GM19438 (cell line): Measurements from ENCODE around the gene KRTAP19-2.
"Not testable (repeated sequence)": the region's sequence is repeated elsewhere in the genome, so short reads cannot be mapped to it uniquely, and the experiment has no call there.

Experiments used
- ATAC-seq: cut with Tn5 transposase; IDR thresholded peaks from one replicate; pipeline ENCODE4 v1.9.1; 2021; ENCODE audit warnings: low read depth; ENCODE audit not compliant: unreplicated experiment

The KRTAP19-2 gene, protein sequence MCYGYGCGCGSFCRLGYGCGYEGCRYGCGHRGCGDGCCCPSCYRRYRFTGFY

DNA sequence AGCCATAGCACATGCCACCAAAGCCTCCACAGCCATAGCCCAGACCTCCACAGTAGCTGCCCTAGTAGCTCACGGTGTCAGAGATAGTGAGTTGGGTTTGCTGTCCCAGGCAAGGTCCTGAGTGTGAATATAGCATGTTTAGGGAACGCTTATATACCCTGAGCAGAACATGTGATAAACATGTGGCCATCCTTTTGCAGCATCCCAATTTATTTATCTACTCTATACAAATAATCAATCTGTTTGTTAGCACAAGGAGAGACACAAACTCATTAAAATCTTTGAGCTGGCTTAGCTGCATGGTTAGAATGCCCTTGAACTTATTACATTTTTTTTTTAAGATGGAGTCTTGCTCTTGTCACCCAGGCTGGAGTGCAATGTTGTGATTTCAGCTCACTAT lies at the start of gene KRTAP19-2:
KRTAP19-2 (minus strand) TSS at position 101 of the 400 bp plus-strand sequence; CDS start at position 13, 88 bp downstream.
- ATAC-seq, result no peak

DNA sequence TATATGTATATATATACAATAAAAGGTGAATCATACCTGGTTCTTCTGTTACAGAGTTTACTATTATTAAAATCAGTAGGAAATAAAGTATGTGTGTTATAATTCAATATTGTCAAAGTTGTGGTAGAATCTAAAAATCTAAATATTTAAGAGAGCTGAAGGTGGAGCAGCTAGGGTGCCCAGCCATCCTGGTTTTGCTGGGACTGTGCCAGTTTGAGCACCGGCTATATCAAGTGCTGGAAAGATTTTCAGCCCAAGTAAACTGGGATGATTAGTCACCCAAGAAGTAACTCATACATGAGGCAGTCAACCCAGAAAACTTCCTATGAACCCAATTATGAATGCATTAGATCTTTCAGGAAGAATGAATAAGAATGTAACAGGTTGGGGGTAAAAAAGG lies 31.6 kb upstream of the KRTAP19-2 start:
- ATAC-seq, result no peak

DNA sequence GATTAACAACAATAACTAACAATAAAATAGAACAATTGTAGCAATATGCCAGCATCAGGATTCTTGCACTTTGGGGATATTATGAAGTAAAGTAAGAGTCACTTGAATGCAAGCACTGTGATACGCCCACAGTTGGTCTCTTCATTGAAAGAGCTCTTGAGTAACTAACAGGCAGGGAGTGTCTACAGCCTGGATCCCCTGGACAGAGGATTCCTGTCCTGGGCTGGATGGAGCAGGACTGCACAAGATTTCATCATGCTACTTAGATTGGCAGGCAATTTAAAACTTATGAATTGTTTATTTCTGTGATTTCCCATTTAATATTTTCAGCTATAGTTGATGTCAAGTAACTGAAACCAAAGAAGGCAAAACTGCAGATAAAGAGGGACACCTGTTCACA lies 28.4 kb upstream of the KRTAP19-2 start:
- no peak for ATAC-seq

DNA sequence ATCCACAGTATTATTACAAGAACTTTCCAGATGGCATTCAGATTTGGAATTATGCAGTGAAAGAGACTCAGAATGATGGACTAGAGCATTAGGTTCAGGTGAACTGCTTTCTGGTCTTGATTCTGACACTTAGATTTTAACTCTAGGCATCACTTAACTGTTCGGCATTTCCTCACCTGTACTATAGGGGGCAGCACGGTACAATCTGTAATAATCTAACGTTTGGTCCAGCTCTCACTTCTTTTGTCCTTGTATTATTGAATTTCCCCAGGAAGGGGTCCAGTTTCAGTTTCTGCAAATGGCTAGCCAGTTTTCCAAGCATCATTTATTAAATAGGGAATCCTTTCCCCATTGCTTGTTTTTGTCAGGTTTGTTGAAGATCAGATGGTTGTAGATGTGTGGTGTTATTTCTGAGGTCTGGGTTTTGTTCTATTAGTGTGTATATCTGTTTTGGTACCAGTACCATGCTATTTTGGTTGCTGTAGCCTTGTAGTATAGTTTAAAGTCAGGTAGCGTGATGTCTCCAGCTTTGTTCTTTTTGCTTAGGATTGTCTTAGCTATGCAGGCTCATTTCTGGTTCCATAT lies 18.5 kb upstream of the KRTAP19-2 start:
- not testable (repeated sequence) for ATAC-seq

DNA sequence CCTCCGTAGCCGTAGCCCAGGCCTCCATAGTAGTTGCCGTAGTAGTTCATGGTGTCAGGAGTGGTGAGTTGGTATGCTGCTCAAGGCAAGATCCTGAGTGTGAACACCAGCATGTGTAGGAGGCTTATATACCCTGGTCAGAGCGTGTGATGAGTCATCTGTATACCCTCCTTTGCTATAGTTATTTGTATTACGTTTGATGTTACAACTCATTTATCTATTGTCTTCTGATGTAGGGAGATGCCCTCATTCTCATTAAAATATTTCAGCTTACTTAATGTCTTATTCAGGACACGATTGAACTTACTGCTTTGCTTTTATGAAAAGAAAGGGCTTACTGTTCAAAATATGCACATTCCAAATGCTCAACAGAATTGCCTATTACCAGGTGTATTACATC lies 14.8 kb upstream of the KRTAP19-2 start, which contains the start of gene KRTAP19-5:
KRTAP19-5 (minus strand) TSS at position 101 of the 400 bp plus-strand sequence; CDS start at position 50, 51 bp downstream.
- no peak for ATAC-seq

DNA sequence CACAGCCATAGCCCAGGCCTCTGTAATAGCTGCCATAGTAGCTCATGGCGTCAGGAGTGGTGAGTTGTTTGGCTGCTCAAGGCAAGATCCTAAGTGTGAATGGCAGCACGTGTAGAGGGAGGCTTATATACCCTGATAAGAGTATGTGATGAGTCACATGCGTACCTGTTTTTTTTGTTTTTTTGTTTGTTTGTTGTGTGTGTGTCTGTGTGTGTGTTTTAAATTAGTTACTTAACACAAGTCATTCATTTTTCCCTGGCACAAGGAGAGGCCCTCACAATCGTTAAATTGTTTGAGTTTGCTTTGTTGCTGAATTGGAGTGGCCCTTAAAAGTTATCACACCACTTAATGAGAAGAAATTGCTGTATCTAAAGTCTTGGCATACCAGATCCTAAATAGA lies 9.8 kb upstream of the KRTAP19-2 start, which contains the start of gene KRTAP19-4:
KRTAP19-4 (minus strand) TSS at position 101 of the 400 bp plus-strand sequence; CDS start at position 46, 55 bp downstream.
- ATAC-seq, result no peak

DNA sequence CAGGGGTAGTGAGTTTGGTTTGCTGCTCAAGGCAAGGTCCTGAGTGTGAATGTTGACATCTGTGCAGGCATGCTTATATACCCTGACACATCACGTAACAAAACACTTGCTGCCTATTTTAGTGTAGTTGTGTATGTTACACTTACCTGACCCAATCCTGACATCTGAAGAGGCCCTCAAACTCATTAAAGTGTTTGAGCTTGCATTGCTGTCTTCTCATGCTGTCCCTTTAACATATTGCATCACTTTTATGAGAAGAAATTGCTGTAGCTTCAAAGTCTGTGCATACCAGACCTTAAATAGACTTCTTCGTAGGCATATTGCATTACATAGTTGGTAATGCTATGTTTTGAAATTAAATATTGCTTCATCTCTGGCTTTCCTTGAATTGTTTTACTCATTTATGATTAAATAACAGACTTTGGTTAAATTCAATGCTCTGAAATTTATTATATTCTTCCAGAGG lies 4.8 kb upstream of the KRTAP19-2 start, which contains the start of gene KRTAP19-3:
KRTAP19-3 (minus strand) TSS at position 51 of the 466 bp plus-strand sequence. CDS start 56 bp downstream, outside the sequence.
- ATAC-seq, result no peak

DNA sequence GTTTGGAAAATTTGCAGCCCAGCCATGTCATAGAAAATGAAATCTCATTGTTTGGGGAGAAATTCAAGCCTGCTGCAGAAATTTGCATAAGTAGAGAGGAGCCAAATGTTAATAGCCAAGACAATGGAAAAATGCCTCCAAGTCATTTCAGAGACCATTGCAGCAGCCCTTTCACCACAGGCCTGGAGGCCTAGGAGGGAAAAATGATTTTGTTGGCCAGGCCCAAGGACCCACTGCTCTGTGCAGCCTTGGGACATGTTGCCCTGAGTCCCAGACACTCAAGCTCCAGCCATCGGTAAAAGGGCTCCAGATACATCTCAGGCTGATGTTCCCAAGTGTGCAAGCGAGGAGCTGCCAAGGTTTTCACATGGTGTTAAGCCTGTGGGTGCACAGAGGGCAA lies 1.1 kb downstream of the KRTAP19-2 start:
- ATAC-seq, result no peak

DNA sequence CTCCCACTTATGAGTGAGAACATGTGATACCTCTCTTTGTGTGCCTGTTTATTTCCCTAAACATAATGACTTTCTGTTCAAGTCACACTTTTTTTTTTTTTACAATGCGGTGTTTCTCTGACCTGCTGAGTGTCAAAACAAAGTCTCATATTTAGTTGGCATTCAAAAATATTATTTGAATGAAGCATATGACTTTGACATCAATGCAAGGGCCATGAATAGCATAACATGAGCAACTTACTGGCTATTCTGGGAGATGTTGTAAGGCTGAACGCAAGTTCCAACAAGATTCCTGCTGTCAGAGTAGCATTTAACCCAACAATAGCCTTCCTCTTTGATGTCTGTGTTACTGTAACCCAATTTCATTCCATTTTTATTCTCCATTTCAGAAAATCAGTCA lies 5.1 kb downstream of the KRTAP19-2 start:
- no peak for ATAC-seq

DNA sequence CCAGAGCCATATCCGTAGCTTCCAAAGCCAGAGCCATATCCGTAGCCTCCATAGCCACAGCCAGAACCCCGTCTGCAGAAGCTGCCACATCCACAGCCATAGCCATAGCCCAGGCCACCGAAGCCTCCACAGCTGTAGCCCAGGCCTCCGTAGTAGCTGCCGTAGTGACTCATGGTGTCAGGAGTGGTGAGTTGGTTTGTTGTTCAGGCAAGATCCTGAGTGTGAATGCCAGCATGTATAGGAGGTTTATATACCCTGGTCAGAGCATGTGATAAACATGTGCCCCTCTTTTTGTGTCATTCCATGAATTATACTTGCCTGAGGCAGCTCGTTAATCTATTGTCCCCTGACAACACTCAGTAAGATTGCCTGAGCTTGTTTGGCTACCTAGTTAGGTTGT lies 7.1 kb downstream of the KRTAP19-2 start, which contains the start of gene KRTAP19-1:
KRTAP19-1 (minus strand) TSS at position 223 of the 400 bp plus-strand sequence; CDS start at position 173, 50 bp downstream.
- ATAC-seq, result no peak

DNA sequence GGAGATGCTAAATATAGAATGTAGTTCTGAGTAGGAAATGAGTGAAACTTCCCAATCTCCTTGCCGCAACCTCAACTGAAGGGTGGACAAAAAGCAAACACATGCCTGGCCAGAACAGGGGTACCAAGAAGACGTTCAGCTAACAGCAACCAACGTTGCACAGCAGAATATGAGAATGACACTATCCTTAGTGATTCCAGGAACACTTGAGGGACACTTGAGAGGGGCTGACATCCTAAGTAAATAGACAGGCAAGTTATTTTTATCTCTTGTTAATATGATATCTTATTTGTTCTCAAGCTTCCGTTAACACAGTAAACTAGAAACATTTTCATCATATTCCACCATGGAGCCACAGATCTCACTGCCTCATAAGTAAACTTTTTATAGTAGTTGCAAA lies 8.0 kb downstream of the KRTAP19-2 start:
- no peak for ATAC-seq

DNA sequence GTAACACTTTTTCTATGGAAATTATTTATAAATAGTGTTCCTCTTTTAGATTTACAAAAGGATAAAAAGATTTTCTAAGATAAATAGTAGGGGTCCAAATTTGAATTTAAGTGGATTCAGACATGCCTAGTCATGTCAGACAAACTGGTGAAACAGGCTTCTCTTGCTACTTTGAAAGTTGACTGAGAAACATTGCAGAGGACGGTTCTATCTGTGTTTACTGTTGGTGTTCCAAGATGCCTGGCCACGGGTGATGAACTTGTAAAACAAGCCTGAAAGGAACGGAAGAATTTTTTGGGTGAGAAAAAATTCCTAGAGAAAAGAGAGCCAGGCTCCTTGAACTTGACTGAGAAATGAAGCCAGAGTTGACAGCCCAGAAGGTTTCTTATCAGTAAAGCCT lies 9.2 kb downstream of the KRTAP19-2 start:
- no peak for ATAC-seq

DNA sequence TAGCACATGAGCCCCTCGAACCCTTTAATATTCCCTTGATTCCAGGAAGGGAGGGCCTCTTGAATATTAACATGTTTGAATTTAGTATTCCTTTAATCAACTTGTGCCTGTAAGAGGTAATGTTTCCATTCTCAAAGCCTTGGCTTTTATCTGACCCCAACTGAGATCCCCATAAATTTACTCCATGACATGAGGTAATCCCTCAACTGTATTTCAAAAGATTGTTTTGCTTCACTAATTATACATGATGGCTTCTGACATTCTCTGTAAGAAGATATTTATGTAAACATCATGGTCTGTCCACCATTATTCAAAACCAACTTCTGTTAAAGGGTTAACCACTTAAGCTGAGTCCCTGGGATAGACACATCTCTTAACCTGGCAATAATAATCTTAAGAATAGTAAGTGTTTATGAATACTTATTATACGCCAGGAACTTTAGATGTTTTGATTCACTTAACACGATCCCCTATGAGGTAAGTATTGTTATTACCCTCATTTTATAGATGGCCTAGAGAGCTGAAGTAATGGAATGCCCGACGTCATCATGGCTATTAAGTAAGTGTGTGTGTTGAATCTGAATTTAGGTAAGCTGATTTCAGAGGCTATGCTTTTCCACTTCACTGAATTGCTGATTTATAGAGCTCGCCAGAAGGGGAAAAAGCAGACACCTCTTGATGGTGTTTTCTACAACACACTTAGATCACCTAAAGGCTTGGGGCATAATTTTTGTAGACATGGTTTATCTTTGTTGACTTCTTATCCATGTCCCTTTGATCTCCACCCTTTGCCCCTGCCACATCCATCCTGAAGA lies 18.1 kb downstream of the KRTAP19-2 start:
- no peak for ATAC-seq

DNA sequence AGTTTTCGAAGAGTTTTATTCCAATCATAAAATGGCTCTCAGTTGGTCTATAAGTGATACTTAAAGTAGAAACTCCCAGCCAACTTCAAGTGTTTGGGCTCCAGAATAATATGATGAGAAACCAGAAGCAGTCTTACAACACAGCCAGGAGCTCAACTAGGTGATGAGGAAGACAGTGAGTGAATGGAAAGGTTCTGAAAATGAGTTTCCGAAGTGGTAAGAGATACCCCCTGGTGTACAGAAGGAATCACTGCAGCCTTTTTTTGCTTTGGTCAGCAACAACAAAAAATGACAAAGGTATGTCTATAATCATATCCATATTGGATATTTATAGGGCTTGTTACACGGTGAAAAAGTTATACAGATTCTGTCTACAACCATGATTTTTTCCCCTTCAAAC lies 23.5 kb downstream of the KRTAP19-2 start:
- ATAC-seq, result no peak

DNA sequence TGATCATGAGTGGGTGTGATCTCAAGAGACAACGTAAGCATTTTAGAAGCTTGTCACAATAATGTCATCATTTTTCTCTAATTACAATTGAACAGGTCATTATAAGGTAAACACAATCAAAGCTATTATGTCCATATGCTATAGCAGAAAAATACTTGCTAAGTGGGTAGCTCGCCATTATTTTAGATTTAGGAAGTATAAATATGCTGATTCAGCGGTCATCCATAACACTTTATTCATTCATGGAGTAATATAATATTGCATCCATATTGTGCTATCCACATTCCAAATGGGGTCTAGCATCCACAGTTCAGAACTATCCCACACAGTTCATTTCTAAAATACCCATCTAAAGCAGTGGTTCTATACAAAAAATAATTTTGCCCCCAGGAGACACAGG lies 38.7 kb downstream of the KRTAP19-2 start:
- no peak for ATAC-seq

DNA sequence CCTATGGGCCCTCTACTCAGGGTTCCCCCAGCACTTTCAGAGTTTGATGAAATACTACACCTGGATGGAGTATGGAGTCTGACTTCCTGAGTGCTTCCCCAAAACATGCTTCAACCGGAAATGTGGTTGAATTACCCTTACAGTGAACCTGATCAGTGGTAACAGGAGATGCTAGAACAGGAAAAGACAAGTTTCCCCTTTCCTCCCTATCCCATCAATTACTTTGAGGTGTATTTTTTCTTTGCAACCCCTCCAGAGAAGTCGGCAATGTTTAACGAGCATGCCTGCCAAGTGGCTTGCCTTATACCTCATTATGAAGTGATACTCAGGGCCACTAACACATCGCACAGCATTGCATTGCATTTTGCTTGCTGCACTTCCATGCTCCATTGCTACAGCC lies 40.2 kb downstream of the KRTAP19-2 start:
- no peak for ATAC-seq

DNA sequence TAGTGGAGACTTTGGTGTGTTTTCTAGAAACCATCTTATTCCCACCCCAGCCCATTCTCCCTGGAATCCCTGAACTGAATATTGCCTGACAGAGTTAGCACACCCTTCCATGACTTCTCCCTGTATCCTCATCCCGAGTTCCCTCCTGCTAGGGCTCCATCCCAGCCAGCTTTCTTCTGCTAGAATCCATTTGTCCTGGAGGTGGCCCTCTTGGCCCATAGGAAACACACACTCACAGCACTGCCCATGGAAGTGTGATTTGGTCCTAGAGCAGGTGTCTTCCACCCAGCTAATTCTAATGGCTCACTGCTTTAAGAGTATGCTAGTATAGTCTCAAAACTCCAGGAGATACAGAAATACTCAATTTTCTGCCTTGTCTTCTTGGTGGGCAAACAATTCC lies 43.0 kb downstream of the KRTAP19-2 start:
- ATAC-seq, result no peak

DNA sequence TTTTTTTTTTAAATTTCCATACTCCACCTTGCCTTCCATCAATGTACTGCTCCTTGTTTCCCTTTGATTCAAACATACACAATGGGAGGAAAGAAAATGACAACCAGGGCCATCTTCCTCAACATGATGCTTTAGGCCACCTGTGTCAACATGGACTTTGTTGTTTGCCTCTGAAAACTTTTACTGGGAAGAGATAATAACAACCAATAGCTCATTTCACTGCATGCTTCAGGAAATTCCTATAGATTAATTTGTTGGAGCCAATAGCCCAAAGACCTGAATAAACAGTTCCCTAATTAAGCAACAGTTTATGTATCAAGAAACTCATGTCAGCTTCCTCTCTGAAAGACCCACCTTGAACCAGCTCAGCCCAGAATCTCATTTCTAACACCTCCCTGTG lies 44.0 kb downstream of the KRTAP19-2 start:
- no peak for ATAC-seq

DNA sequence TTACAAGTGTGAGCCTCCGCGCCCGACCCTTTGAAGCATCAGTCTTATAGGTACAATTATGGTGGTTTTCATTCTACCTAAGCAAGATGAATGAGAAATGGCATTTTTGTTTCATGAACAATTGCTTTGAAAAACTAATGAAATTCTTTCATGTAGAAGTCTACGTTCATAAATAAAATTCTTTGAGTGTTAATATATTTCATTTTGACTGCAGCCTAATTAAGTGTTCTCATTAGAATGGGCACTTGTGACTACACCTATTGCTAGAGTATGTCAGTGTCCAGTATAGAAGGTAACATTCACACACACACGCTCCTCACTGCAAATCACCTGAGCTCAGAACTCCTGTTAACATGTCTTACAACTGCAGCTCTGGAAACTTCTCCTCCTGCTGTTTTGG lies 47.3 kb downstream of the KRTAP19-2 start, which contains the start of gene KRTAP15-1:
KRTAP15-1 (plus strand) TSS at position 301 of the 400 bp plus-strand sequence; CDS start at position 354, 53 bp downstream.
- no peak for ATAC-seq
